Hepatic stellate cell (primary cell): ENCODE data around the gene ZRSR2.
A peak's percentile ranks its signal among the peaks of the same experiment; 100 is the strongest.
"Not testable (repeated sequence)": the region's sequence is repeated elsewhere in the genome, so short reads cannot be mapped to it uniquely, and the experiment has no call there.

ENCODE experiments used
- DNase-seq: peaks from one replicate; pipeline ENCODE4 v3.0.0; 2011; ENCODE audit warnings: low spot score

The ZRSR2 gene

GRCh38 chrX:15789979-15790768 is at the start of gene ZRSR2:
Gene ZRSR2, plus strand, starts transcription at chrX:15790484. Its CDS starts 12 bp downstream, at chrX:15790496.
- DNase-seq: peak; percentile 96

- no peak for DNase-seq
Observed at GRCh38 chrX:15744181-15744867, 46.0 kb upstream of the ZRSR2 start.

- no peak for DNase-seq
Observed at GRCh38 chrX:15745179-15745578, 45.1 kb upstream of the ZRSR2 start.

GRCh38 chrX:15746651-15747050 is 43.6 kb upstream of the ZRSR2 start:
- not testable (repeated sequence) for DNase-seq

GRCh38 chrX:15747626-15748173 is 42.6 kb upstream of the ZRSR2 start:
- no peak for DNase-seq

GRCh38 chrX:15748841-15749240 is 41.4 kb upstream of the ZRSR2 start:
- no peak for DNase-seq

- DNase-seq: peak; percentile 13
Observed at GRCh38 chrX:15749642-15750610, 40.4 kb upstream of the ZRSR2 start.

- DNase-seq: no peak
Observed at GRCh38 chrX:15750611-15751154, 39.6 kb upstream of the ZRSR2 start.

GRCh38 chrX:15751155-15751819 is 39.0 kb upstream of the ZRSR2 start:
- DNase-seq: peak; percentile 78

GRCh38 chrX:15755091-15755490 is 35.2 kb upstream of the ZRSR2 start:
- no peak for DNase-seq

GRCh38 chrX:15758140-15758539 is 32.1 kb upstream of the ZRSR2 start:
- no peak for DNase-seq

- not testable (repeated sequence) for DNase-seq
Observed at GRCh38 chrX:15759886-15760285, 30.4 kb upstream of the ZRSR2 start.

GRCh38 chrX:15761564-15762191 is 28.6 kb upstream of the ZRSR2 start:
- peak; percentile 53 for DNase-seq

GRCh38 chrX:15769300-15769954 is 20.9 kb upstream of the ZRSR2 start:
- no peak for DNase-seq

GRCh38 chrX:15781961-15782699 is 8.2 kb upstream of the ZRSR2 start:
- DNase-seq: no peak

GRCh38 chrX:15785176-15785750 is 5.0 kb upstream of the ZRSR2 start:
- DNase-seq: no peak

- DNase-seq: no peak
Observed at GRCh38 chrX:15786915-15787314, 3.4 kb upstream of the ZRSR2 start.

GRCh38 chrX:15790769-15791290 is 546 bp downstream of the ZRSR2 start:
- DNase-seq: peak; percentile 21

GRCh38 chrX:15797707-15798106 is 7.4 kb downstream of the ZRSR2 start:
- DNase-seq: no peak
